HG03354 (cell line): ENCODE measurements around the gene HTRA1.

ENCODE experiments used
- ATAC-seq: cut with Tn5 transposase; IDR thresholded peaks from one replicate; pipeline ENCODE4 v1.9.1; 2021; ENCODE audit warnings: mild to moderate bottlenecking; ENCODE audit not compliant: unreplicated experiment, poor library complexity, severe bottlenecking

HTRA1 gene

GRCh38 chr10:122492006-122492405, 30.7 kb downstream of the HTRA1 start:
- no peak for ATAC-seq

DNA sequence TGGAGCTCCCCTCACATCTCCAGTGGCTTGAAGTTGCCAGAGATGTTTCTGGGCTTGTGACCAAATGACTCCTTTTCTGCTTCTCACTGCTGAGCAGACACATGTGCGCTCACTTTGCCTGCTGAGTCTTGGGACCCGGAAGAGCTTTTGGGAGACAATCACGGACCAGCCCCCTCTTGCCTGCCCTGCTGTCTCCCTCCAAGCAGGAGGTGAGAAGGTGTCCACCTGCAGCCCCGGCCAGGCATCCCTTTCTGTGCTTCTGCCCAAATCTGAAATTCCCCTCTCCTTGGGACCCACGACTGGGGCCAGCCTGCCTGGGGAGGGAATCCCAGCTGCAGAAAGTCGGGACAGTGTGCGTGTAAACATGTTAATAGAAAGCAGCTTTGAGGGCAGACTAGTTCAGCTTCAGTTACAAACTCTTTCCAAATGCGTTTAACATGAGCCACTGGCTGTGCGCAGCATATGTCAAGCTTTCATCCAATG, 31.7 kb downstream of the HTRA1 start:
- no peak for ATAC-seq

- ATAC-seq: no peak
Measured at GRCh38 chr10:122493761-122494160, 32.4 kb downstream of the HTRA1 start.

DNA sequence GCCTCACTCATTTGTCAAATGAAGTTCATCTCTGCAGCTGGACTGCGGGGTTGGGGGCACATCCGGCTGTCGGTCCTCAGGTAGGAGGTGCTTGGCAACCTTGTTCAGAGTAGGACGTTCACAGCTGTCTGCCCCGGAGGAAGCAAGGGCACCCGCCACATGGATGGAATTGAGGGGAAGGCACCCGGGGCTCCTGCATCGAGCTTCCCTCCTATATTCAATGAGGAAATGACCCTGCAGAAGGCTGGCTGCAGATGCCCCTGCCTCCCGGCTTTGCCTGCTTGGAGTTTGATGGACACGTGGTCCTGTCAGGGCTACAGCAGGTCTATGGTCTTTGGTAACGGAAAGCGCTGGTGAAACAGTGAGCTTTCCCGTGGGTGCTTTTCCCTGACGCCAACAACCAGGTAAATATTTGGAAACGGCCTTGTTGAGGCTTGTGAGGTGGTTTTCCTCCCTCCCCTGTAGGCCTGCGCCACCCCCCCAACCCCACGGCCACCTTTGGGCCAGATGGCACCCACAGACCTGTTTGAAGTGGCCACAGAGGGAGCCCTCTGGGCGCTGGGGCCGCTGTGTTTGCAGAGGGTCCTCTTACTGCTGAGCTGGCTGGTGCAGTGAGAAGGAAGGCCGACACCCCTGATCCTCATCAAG, 32.9 kb downstream of the HTRA1 start:
- ATAC-seq: no peak

DNA sequence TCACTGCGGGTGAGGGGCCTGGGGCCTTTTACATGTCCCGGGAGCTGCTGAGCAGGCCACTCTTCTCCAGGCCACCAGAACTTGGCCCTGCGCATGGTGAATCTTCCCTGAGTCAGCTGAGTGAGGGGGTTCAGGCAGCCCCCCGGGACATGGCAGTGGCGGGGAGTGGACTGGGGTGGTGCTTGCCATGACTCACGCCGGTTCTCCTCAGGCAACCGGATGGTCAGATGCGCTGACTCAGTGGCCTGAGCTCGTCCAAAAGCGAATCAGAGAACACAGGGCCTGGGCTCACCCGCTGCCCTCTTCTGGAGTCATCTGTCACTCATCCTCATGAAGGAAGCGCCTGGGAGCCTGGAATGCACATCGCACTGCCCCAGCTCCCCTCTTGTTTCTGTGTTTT, 33.5 kb downstream of the HTRA1 start:
- ATAC-seq: no peak

GRCh38 chr10:122495406-122496340, 34.3 kb downstream of the HTRA1 start:
- no peak for ATAC-seq

DNA sequence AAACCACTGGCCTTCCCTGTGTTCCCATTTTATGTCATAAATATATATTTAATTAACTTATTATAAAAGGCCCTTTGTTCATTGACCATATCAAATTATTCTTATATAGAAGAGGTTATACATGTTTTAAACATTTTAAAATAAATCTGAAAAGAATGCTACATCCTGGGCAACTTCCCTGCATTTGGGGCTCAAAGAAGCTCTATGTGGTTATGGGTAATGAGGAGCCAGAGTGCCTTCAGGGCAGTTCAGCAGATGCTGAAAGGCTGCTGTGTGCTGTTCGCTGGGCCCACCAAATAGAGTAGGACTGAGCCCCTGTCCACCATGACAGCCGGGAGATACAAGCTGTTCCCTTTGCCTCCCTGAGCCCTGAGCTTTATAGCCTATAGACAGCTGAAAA, 35.9 kb downstream of the HTRA1 start:
- ATAC-seq: no peak

GRCh38 chr10:122498521-122498920, 37.2 kb downstream of the HTRA1 start:
- no peak for ATAC-seq

- ATAC-seq: no peak
Measured at GRCh38 chr10:122499012-122499411, 37.7 kb downstream of the HTRA1 start.

- ATAC-seq: no peak
Measured at GRCh38 chr10:122499491-122499941, 38.2 kb downstream of the HTRA1 start.

- no peak for ATAC-seq
Measured at GRCh38 chr10:122500194-122500593, 38.8 kb downstream of the HTRA1 start.

- no peak for ATAC-seq
Measured at GRCh38 chr10:122500726-122501125, 39.4 kb downstream of the HTRA1 start.

DNA sequence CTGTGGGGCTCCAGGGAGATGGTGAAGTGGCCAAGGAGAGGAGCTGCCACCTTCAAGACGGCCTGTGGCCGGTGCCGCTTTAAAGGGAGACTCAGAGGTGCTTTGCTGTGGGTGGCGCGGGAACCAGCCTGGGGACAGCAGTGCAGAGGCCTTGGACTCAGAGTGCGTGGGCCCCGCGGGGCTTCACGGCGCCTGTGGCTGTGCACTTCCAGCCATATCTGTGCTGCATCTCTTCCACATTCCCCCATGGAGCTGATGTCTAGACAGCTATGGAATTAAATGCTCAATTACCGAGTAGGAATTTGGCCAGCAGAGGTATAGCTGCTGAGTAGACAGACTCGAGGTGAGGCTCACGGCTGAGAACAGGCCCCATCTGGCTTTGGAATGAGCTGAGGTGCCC, 41.7 kb downstream of the HTRA1 start:
- ATAC-seq: no peak

DNA sequence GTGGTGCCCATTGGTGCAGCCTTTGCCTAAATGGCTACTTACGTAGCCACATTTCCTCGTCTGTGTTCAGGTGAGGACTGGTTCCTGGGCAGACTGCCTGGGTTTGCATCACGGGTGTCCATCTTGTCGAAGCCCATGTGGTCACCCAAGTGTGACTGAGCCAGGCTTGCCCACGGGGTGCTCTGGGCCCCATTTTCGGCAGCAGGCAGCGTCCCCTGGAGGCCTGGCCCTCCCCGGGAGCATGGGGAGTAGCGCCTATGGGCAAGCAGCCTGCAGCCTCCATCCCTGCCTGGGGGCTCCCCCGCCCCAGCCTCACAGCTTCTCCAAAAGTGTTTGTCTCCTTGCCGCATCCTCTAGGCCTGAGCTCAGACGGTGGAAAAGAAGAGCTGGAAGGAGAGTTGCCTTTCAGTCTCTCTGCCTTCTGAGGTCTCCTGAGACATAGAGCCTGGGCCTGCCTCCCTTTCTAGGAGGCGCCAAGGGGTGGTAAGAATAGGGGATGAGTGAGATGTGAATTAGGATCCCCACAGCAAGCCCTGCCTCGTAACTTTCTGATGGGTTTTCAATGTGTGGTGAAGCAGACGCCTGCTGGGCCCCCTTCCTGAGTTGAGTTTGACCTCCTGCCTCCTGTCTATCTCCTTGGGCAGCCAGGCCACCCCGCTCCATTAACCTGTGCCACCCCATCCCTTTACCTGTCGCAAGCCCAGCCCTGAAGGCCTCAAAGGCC, 42.7 kb downstream of the HTRA1 start:
- ATAC-seq: no peak

GRCh38 chr10:122504610-122504950, 43.2 kb downstream of the HTRA1 start:
- ATAC-seq: no peak

GRCh38 chr10:122505011-122505410, 43.7 kb downstream of the HTRA1 start:
- ATAC-seq: no peak

GRCh38 chr10:122505885-122506645, 44.7 kb downstream of the HTRA1 start:
- ATAC-seq: no peak

DNA sequence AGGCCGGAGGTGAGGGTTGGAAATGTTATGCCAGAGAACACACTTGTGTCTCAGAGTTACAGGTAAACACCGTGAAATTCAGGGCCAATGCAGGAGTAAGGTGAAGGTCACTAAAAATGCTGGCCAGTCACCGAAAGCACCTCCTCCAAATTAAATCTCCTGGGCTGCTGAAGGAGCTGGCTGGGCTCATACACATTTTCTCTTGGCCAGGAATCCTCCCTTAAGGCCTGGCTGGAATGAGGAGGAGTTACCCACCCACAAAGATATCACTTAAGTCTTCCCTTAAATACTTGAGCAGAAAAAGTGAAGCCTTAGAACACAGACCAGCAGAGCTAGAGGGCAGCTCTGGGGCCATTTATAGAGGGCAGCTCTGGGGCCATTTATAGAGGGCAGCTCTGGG, 46.3 kb downstream of the HTRA1 start:
- ATAC-seq: no peak

- ATAC-seq: no peak
Measured at GRCh38 chr10:122508021-122508420, 46.7 kb downstream of the HTRA1 start.

DNA sequence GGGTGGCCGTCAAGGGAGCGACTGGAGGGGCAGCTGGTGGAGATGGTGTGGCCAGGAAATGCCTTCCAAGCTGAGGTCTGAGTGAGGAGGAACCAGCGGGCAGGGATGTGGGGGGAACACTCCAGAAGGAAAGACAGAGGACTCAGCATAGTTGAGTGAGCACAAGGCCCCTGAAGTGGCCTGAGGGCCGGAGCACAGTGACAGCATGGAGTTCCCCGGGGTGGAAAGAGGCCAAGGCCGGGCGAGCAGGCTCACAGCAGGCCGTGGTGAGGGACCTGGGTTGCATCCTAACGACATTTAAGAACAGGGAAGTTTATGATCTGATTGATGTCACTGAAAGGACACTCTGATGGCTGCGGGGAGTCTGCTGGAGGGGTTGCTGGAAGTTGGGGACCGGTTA, 48.0 kb downstream of the HTRA1 start:
- no peak for ATAC-seq
